ENCODE measurements around the gene GRID1. TPM values are rescaled to one million over a fixed set of nuclear protein-coding genes. Genes with fewer than 3 reads are reported as not detected.

Gene GRID1
- total and polyA plus RNA-seq, 10 of the 15 experiments (the other 5 are each of a cell fraction or from before 2014, with no cell fraction given), result 0.04 to 0.62 (median 0.08) TPM; not detected in 5

- ChIA-PET RAD21 (ENCODE audit: unreplicated experiment) (no interaction called here), CTCF (no interaction called here), POLR2A (no interaction called here), SMC1A (ENCODE audit: uncharacterized antibody, unreplicated experiment) (no interaction called here)
- ATAC-seq, result no peak
- no peaks in the 10 kb centered on the region for H3K79me2 ChIP-seq (ENCODE audit: control insufficient read depth, insufficient read depth, low read length)
- no TSS peak for BruUV-seq (replicated peaks)
- H3K4me2 ChIP-seq (ENCODE audit: control insufficient read depth, insufficient read depth), result no peak overlapping the region
- intact Hi-C loops (cut with micrococcal nuclease; ENCODE audit: unreplicated experiment) (no loop called here), in situ Hi-C loops (cut with MboI) (no loop called here)
- H2AFZ ChIP-seq (ENCODE audit: control insufficient read depth, low read depth, low read length), result no peak overlapping the region
- 11% methylated on average over 4 of the region's 4 CpGs for WGBS (ENCODE audit: insufficient coverage, insufficient replicate concordance, low lambda C conversion rate, missing lambda C conversion rate)
- DNase-seq (ENCODE audit: low read depth, low spot score), result no peak
- TF ChIP-seq PAX8 (IDR thresholded peaks at IDR 0.05) (no peak), BACH1 (IDR thresholded peaks at IDR 0.05; ENCODE audit: borderline replicate concordance) (no peak), EGR1 (IDR thresholded peaks at IDR 0.05; ENCODE audit: borderline replicate concordance in 1 of 2, low read depth in 2 of 2, low read length in 2 of 2) (no peak), SP1 (IDR thresholded peaks at IDR 0.05; ENCODE audit: low read depth, low read length) (no peak)
- H3K27me3 ChIP-seq (replicated peaks in 1 of 2; ENCODE audit: control insufficient read depth in 2 of 2, insufficient read depth in 2 of 2, low read length in 1 of 2), result no peaks in the 10 kb centered on the region; a peak in 2 of 4 replicates
- no peaks in the 10 kb centered on the region for H3K36me3 ChIP-seq (ENCODE audit: control insufficient read depth in 2 of 2, insufficient read depth in 2 of 2, low read length in 1 of 2)
- H3K9ac ChIP-seq (ENCODE audit: control insufficient read depth, insufficient read depth, low read length), result no peak overlapping the region
- H3K4me1 ChIP-seq (ENCODE audit: control insufficient read depth, insufficient read depth, low read length), result no peaks in the 10 kb centered on the region
- no peak for FAIRE-seq
- H3K4me3 ChIP-seq, result no peak overlapping the region
- no peaks in the 10 kb centered on the region for H4K20me1 ChIP-seq (ENCODE audit: control insufficient read depth, insufficient read depth)
- no peaks in the 10 kb centered on the region; the same call in 2 of the 3 replicates for H3K9me3 ChIP-seq (replicated peaks; ENCODE audit: control insufficient read depth, insufficient read depth, low read length)
- no peak overlapping the region for H3K27ac ChIP-seq (ENCODE audit: control insufficient read depth, insufficient read depth)
These were observed 229.7 kb downstream of the GRID1 start for GRCh38 chr10:86136934-86137333.

- Histone ChIP-seq H2AFZ (ENCODE audit: control insufficient read depth, low read depth, low read length) (no peak overlapping the region), H3K79me2 (ENCODE audit: control insufficient read depth, insufficient read depth, low read length) (no peaks in the 10 kb centered on the region), H3K4me1 (ENCODE audit: control insufficient read depth, insufficient read depth, low read length) (no peaks in the 10 kb centered on the region), H3K36me3 (ENCODE audit: control insufficient read depth in 2 of 2, insufficient read depth in 2 of 2, low read length in 1 of 2) (no peaks in the 10 kb centered on the region), H3K9me3 (replicated peaks; ENCODE audit: control insufficient read depth, insufficient read depth, low read length) (no peaks in the 10 kb centered on the region; the same call in 2 of the 3 replicates), H3K9ac (ENCODE audit: control insufficient read depth, insufficient read depth, low read length) (no peak overlapping the region), H4K20me1 (ENCODE audit: control insufficient read depth, insufficient read depth) (no peaks in the 10 kb centered on the region), H3K4me2 (ENCODE audit: control insufficient read depth, insufficient read depth) (no peak overlapping the region), H3K4me3 (no peak overlapping the region), H3K27ac (ENCODE audit: control insufficient read depth, insufficient read depth) (no peak overlapping the region), H3K27me3 (replicated peaks in 1 of 2; ENCODE audit: control insufficient read depth in 2 of 2, insufficient read depth in 2 of 2, low read length in 1 of 2) (no peaks in the 10 kb centered on the region; a peak in 2 of 4 replicates)
- no peak for TF ChIP-seq CTCF (IDR thresholded peaks at IDR 0.05 in 2 of 3, conservative IDR thresholded peaks at IDR 0.05 in 1 of 3; ENCODE audit: control insufficient read depth in 2 of 3, extremely low read depth in 1 of 3, insufficient read depth in 1 of 3, low read depth in 3 of 3, low read length in 3 of 3)
- no peak for TF ChIP-seq HSF1 (IDR thresholded peaks at IDR 0.05; ENCODE audit: low read depth, low read length)
- TF ChIP-seq RUNX3 (IDR thresholded peaks at IDR 0.05; ENCODE audit: low read length), result no peak
- TF ChIP-seq HCFC1 (IDR thresholded peaks at IDR 0.05; ENCODE audit: low read length), result no peak
- TF ChIP-seq MTA2 (IDR thresholded peaks at IDR 0.05; ENCODE audit: low read depth), result no peak
- TF ChIP-seq RELB (IDR thresholded peaks at IDR 0.05; ENCODE audit: low read depth), result no peak
- ChIA-PET RAD21 (ENCODE audit: unreplicated experiment) (no interaction called here), CTCF (interaction anchor here (1.4 kb wide), 1 partner anchor 139 kb away, joined by 3 read pairs; no protein-coding TSS in a partner anchor), POLR2A (no interaction called here), SMC1A (ENCODE audit: uncharacterized antibody, unreplicated experiment) (no interaction called here)
- ATAC-seq (no peak), FAIRE-seq (no peak), DNase-seq (ENCODE audit: low read depth, low spot score) (no peak)
- in situ Hi-C loops (cut with MboI) (no loop called here), intact Hi-C loops (cut with micrococcal nuclease; ENCODE audit: unreplicated experiment) (no loop called here)
- no TSS peak for BruUV-seq (replicated peaks)
- WGBS (ENCODE audit: insufficient coverage, insufficient replicate concordance, low lambda C conversion rate, missing lambda C conversion rate), result 0% methylated on average over 2 of the region's 2 CpGs
These were observed 231.4 kb downstream of the GRID1 start for GRCh38 chr10:86135191-86135590.
